A204.1 (cell line): ENCODE data around the gene NOCT.
"Not testable (repeated sequence)": the region's sequence is repeated elsewhere in the genome, so short reads cannot be mapped to it uniquely, and the experiment has no call there.

Source experiments
- FAIRE-seq: peaks from 2 replicates; lab custom pipeline; 2012; peaks lifted over from hg19 to GRCh38; lab: Jason Lieb, UNC

The NOCT gene, protein sequence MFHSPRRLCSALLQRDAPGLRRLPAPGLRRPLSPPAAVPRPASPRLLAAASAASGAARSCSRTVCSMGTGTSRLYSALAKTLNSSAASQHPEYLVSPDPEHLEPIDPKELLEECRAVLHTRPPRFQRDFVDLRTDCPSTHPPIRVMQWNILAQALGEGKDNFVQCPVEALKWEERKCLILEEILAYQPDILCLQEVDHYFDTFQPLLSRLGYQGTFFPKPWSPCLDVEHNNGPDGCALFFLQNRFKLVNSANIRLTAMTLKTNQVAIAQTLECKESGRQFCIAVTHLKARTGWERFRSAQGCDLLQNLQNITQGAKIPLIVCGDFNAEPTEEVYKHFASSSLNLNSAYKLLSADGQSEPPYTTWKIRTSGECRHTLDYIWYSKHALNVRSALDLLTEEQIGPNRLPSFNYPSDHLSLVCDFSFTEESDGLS

DNA sequence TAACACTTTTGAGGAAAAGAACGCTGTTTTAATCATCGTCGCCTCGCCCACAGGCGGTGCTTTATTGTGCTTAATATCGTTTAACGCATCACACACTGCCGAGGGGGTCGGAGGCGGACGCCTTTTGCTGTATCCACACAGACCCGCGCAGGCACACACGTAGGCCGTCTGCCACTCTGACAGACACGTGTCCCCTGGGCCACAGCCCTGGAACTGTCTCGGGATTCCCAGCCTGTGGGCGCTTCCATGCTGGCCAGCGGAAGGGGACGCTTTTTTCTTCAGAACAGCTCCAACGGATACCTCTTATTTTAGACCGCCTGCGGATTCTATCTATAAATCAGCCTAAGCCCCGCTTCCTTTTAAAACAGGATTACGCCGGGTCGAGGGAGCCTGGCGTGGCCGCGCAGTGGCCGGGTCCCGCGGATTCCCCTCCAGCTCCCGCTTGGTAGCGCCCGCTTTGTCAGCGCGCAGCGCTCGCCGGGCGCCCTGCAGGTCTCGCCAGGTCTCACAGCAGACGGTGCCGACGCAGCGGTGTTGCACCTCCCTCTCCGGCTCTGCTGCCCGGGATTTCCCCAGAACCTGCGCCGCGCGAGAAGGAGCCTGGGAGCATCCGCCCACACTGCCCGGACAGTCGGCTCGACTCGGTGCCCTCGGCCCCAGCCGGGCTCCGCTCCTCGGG is at the start of gene NOCT:
NOCT (plus strand) TSS at position 513 of the 679 bp plus-strand sequence. CDS start 201 bp downstream, outside the sequence.
- FAIRE-seq: no peak

DNA sequence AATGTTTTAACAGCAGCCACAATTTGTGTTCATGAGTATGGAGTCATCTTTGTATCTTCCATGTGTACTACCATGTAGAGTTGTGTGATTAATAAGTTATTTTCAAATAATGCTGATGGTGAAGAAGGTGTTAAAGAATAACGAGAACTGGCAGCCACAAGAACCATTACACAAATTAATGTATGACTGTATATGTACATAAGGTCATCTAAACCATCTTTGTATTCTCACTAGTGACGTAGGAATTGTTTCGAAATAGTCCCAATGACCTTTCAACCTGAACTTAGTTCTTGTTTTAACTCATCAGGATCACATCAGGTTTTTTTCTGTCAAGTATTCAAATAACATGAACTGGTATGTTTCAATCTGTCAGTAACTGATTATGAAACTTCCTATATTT is 48.3 kb upstream of the NOCT start:
- no peak for FAIRE-seq

GRCh38 chr4:138972956-138973801 is 42.4 kb upstream of the NOCT start:
- no peak for FAIRE-seq

GRCh38 chr4:138975225-138975624 is 40.4 kb upstream of the NOCT start:
- FAIRE-seq: no peak

- FAIRE-seq: no peak
Observed at GRCh38 chr4:138976526-138976925, 39.1 kb upstream of the NOCT start.

DNA sequence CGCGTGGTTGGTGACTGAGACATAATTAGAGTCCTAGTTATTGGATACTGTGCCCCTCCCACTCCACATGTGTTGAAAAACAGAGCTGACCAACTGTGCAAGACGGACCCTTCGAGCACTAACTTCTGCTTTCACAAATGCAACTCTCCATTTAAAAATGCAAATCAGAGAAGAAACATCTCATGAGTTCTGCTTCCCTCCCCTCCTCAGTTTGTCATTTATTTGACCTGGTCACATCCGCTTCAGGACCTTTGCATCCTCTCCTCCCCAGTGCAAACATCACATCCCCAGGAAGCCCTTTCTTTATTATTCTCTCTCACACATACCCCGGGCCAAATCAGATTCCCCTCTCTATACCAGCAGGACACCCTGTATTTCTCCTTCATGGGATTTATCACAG is 38.1 kb upstream of the NOCT start:
- no peak for FAIRE-seq

DNA sequence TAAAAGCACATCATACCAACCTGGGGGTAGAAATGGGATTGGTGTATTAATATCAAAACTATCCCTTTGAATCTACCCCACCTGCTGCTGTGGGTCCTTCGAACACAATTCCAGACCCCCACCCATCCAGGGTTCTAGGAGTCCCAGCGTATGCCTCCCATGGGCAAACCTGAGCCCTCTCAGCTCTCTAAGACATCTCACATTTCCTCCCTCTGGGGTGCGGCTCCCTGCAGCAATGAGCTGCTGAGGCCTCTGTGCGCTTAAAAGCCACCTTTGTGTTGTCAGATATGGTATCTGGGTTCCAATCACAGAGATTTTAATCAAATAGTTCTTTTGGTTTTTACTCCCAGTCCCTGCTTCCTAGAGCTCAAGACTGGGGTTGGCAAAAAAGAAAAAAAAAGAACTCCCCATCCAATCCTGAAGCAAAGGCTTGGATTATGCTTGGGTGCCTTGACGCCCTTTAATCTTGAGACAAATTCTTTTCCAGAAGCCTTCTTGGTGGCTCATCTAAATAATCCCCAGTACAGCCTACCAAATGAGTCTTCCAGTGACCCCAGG is 37.5 kb upstream of the NOCT start:
- FAIRE-seq: no peak

DNA sequence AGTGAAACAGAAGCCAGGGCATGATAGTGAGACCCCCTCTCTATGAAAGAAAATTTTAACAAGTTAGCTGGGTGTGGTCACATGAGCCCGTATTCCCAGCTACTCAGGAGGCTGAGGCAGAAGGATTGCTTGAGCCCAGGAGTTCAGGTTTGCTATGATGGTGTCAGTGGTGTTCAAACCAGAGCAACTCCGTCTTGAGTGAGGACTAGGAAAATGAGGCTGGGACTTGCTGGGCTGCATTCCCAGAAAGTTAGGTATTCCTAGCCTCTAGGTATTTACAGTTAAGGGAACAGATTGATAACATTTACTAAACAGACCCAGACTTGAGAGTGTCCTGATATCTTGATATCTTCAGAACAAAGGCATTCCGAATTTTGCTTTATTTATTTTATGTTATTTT is 37.0 kb upstream of the NOCT start:
- FAIRE-seq: no peak

DNA sequence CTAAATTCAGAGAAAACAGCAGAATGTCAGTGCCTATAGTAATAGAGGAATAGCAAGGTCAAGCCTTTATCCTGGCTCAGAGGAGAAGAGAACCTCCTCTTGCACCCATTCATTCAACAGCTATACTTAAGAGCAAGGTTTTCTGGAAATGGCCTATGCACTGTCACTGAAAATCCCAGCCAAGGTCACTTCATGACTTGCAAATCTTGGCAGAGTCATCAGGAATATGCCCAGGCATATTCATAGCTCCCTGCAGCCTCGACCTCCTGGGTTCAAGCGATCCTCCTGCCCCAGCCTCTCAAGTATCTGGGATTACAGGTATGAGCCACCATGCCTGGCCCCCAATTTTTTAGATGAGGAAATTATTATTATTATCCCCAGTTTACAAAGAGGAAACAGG is 35.8 kb upstream of the NOCT start:
- FAIRE-seq: no peak

- FAIRE-seq: no peak
Observed at GRCh38 chr4:138981930-138982390, 33.6 kb upstream of the NOCT start.

GRCh38 chr4:138982754-138983153 is 32.8 kb upstream of the NOCT start:
- FAIRE-seq: no peak

GRCh38 chr4:138983690-138984089 is 31.9 kb upstream of the NOCT start:
- FAIRE-seq: no peak

DNA sequence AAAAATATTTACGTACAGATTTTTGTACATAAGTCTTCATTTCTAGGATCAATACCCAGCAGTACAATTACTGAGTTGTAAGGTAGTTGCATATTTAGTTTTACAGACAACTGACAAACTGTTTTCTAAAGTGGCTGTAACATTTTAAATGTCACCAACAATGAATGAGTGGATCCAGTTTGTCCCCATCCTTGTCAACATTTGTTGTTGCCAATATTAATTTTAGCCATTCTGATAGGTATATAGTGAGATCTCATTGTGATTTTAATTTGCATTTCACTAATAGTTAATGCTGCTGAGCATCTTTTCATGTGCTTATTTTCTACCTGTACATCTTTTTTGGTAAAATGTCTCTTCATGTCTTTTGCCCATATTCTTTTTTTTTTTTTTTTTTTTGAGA is 30.9 kb upstream of the NOCT start:
- no peak for FAIRE-seq

DNA sequence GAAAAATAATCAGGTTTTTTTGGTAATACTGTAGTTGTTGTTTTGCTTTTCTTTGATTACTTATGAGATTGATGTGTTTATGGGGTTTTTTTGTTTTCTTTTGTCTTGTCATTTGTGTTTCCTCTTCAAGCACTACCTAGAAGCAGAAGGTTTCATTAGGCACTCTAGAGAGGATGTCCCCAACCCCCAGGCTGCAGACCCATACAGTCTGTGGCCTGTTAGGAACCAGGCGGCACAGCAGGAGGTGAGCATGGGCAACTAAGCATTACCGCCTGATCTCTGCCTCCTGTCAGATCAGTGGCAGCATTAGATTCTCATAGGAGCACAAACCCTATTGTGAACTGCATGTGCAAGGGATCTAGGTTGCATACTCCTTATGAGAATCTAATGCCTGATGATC is 22.9 kb upstream of the NOCT start:
- no peak for FAIRE-seq

- no peak for FAIRE-seq
Observed at GRCh38 chr4:138996090-138996489, 19.5 kb upstream of the NOCT start.

GRCh38 chr4:138999666-139000065 is 15.9 kb upstream of the NOCT start:
- FAIRE-seq: no peak

- FAIRE-seq: not testable (repeated sequence)
Observed at GRCh38 chr4:139000134-139000533, 15.4 kb upstream of the NOCT start.

- FAIRE-seq: not testable (repeated sequence)
Observed at GRCh38 chr4:139001430-139001829, 14.2 kb upstream of the NOCT start.

- FAIRE-seq: not testable (repeated sequence)
Observed at GRCh38 chr4:139003668-139004067, 11.9 kb upstream of the NOCT start.

DNA sequence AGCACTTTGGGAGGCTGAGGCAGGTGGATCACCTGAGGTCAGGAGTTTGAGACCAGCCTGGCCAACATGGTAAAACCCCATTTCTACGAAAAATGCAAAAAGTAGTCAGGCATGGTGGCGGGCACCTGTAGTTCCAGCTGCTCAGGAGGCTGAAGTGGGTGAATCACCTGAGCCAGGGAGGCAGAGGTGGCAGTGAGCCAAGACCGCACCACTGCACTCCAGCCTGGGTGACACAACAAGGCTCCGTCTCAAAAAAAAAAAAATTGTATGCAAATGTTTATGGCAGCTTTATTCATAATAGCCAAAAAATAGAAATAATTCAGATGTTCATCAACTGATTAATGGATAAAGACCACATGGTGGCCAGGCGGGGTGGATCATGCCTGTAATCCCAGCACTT is 9.8 kb upstream of the NOCT start:
- FAIRE-seq: no peak

DNA sequence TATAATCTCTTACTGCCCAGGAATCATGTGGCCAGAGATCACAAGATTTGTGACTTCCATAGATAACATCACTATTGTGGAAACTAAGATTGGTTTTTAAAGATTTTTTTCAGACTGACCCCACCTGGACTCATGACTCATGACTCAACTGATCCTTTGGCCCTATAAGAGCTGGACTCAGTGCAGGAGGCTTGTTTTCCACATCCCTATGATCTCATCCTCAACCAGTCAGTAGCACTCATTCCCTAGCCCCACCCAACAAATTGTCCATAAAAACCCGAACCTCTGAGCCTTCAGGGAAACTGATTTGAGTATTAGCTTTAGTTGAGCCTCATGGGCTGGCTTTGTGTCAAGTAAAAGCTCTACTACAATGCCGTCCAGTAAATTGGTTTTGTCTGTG is 7.9 kb upstream of the NOCT start:
- no peak for FAIRE-seq

- not testable (repeated sequence) for FAIRE-seq
Observed at GRCh38 chr4:139008278-139008677, 7.3 kb upstream of the NOCT start.
